GM23338 (cell line): ENCODE results near the gene SCIMP. TPM values are rescaled to one million over a fixed set of nuclear protein-coding genes. Genes with fewer than 3 reads are reported as not detected.

ENCODE experiments used
- ATAC-seq: fragments of 200-7000 bp; cut with Tn5 transposase; 3 replicates; pipeline ENCODE4 v1.9.1; 2020
- DNase-seq: peaks from one replicate; pipeline ENCODE4 v3.0.0-alpha.2; 2015; ENCODE audit warnings: low spot score
- H2AFZ ChIP-seq: fragments of 200-600 bp; sonication (generic); 2 replicates; pipeline ENCODE4 v1.8.0; 2016; ENCODE audit warnings: antibody characterized with exemption, mild to moderate bottlenecking, moderate library complexity
- H3F3A ChIP-seq: fragments of 200-600 bp; sonication (generic); replicated peaks from 2 replicates; pipeline ENCODE4 v1.8.0; 2017; ENCODE audit warnings: antibody characterized with exemption, mixed run types, low read depth
- H3K27ac ChIP-seq: fragments of 200-600 bp; sonication (generic); 2 replicates; pipeline ENCODE4 v1.6.1; 2016; ENCODE audit warnings: low read depth
- H3K27me3 ChIP-seq: fragments of 200-600 bp; sonication (generic); 2 replicates; pipeline ENCODE4 v1.8.0; 2016; ENCODE audit warnings: mild to moderate bottlenecking, mixed run types, moderate library complexity; ENCODE audit not compliant: insufficient read depth
- H3K36me3 ChIP-seq: fragments of 200-600 bp; sonication (generic); 2 replicates; pipeline ENCODE4 v1.8.0; 2016; ENCODE audit warnings: mild to moderate bottlenecking; ENCODE audit not compliant: insufficient read depth
- H3K4me1 ChIP-seq: fragments of 200-600 bp; sonication (generic); 2 replicates; pipeline ENCODE4 v1.8.0; 2016; ENCODE audit warnings: mild to moderate bottlenecking, moderate library complexity; ENCODE audit not compliant: insufficient read depth
- H3K4me2 ChIP-seq: fragments of 200-600 bp; sonication (generic); 2 replicates; pipeline ENCODE4 v1.7.1; 2017; ENCODE audit warnings: mixed run types
- H3K4me3 ChIP-seq: fragments of 200-600 bp; sonication (generic); 2 replicates; pipeline ENCODE4 v1.6.1; 2016; ENCODE audit warnings: mixed run types
- H3K79me2 ChIP-seq: fragments of 200-600 bp; sonication (generic); replicated peaks from 2 replicates; pipeline ENCODE4 v1.8.0; 2017; ENCODE audit warnings: mild to moderate bottlenecking; ENCODE audit not compliant: insufficient read depth
- H3K9me2 ChIP-seq: fragments of 200-600 bp; sonication (generic); 2 replicates; pipeline ENCODE4 v1.8.0; 2017; ENCODE audit not compliant: insufficient read depth
- H4K20me1 ChIP-seq: fragments of 200-600 bp; sonication (generic); replicated peaks from 2 replicates; pipeline ENCODE4 v1.8.0; 2017; ENCODE audit warnings: mild to moderate bottlenecking; ENCODE audit not compliant: insufficient read depth
- H3K27ac Mint-ChIP-seq: 2 replicates; pipeline ENCODE4 v1.8.0; 2020; ENCODE audit warnings: inconsistent platforms, mild to moderate bottlenecking, moderate library complexity, mixed read lengths
- H3K27me3 Mint-ChIP-seq: 3 replicates; pipeline ENCODE4 v1.8.0; 2022; ENCODE audit warnings: low read depth, mild to moderate bottlenecking, moderate library complexity, mixed read lengths, inconsistent platforms; ENCODE audit not compliant: insufficient read depth, poor library complexity
- H3K36me3 Mint-ChIP-seq: 3 replicates; pipeline ENCODE4 v1.8.0; 2021; ENCODE audit warnings: low read depth, mild to moderate bottlenecking, inconsistent platforms, moderate library complexity, mixed read lengths
- H3K4me1 Mint-ChIP-seq: 3 replicates; pipeline ENCODE4 v1.8.0; 2020; ENCODE audit warnings: mild to moderate bottlenecking, inconsistent platforms, mixed read lengths
- H3K4me3 Mint-ChIP-seq: 3 replicates; pipeline ENCODE4 v1.8.0; 2021; ENCODE audit warnings: moderate library complexity, mild to moderate bottlenecking, inconsistent platforms, mixed read lengths
- H3K9me3 Mint-ChIP-seq: 3 replicates; pipeline ENCODE4 v1.8.0; 2020; ENCODE audit warnings: moderate library complexity, mild to moderate bottlenecking, inconsistent platforms, mixed read lengths
- CREB1 ChIP-seq: fragments of 250-450 bp; sonication (Bioruptor Pico); IDR thresholded peaks from 2 replicates; pipeline ENCODE4 v1.5.0; 2020; ENCODE audit warnings: low read depth, mild to moderate bottlenecking, moderate library complexity
- EZH2 ChIP-seq: fragments of 200-600 bp; sonication (generic); IDR thresholded peaks from one replicate; pipeline ENCODE4 v1.8.0; 2017; ENCODE audit warnings: antibody characterized with exemption, mild to moderate bottlenecking, low read depth; ENCODE audit not compliant: unreplicated experiment
- EZH2phosphoT487 ChIP-seq: fragments of 200-600 bp; sonication (generic); IDR thresholded peaks from one replicate; pipeline ENCODE4 v1.8.1; 2018; ENCODE audit warnings: antibody characterized with exemption; ENCODE audit not compliant: unreplicated experiment
- JUNB ChIP-seq: IDR thresholded peaks from one replicate; pipeline ENCODE4 v1.6.1; 2016; ENCODE audit warnings: antibody characterized with exemption; ENCODE audit not compliant: unreplicated experiment
- NANOG ChIP-seq: IDR thresholded peaks from 2 replicates; pipeline ENCODE4 v1.6.1; 2016; ENCODE audit warnings: antibody characterized with exemption, borderline replicate concordance
- POLR2AphosphoS5 ChIP-seq: IDR thresholded peaks from 2 replicates; pipeline ENCODE4 v1.6.1; 2016; ENCODE audit warnings: antibody characterized with exemption, low read depth
- STAT1 ChIP-seq: IDR thresholded peaks from one replicate; pipeline ENCODE4 v1.6.1; 2016; ENCODE audit warnings: antibody characterized with exemption; ENCODE audit not compliant: unreplicated experiment
- ZNF114 ChIP-seq: fragments of 250-450 bp; sonication (Bioruptor Pico); IDR thresholded peaks from 2 replicates; pipeline ENCODE4 v1.5.0; 2020; ENCODE audit warnings: mild to moderate bottlenecking, moderate library complexity
- ZNF331 ChIP-seq: fragments of 250-450 bp; sonication (Bioruptor Pico); IDR thresholded peaks from 2 replicates; pipeline ENCODE4 v1.5.0; 2020; ENCODE audit warnings: low read depth, mild to moderate bottlenecking, moderate library complexity
- polyA plus RNA-seq: library from polyadenylated mRNA; unstranded; fragments of >200 nt; fragmentation: Nextera tagmentation; extraction: Ambion mirVana; gene quantifications from 2 replicates; pipeline ENCODE4 v1.2.1, GENCODE V29; 2016
- total RNA-seq: library from RNA; depleted of rRNA; stranded (reverse); fragments of >200 nt; shearing (Covaris generic); gene quantifications from 2 replicates; pipeline ENCODE4 v1.2.3, GENCODE V29; 2014
- TF ChIP-seq, protein P1 (sequence below): fragments of 250-450 bp; sonication (Bioruptor Pico); IDR thresholded peaks from 2 replicates; pipeline ENCODE4 v1.5.0; 2020; ENCODE audit warnings: mild to moderate bottlenecking, moderate library complexity
- TF ChIP-seq, protein P2 (sequence below): IDR thresholded peaks from one replicate; pipeline ENCODE4 v1.6.1; 2018; ENCODE audit warnings: antibody characterized with exemption; ENCODE audit not compliant: unreplicated experiment
- TF ChIP-seq, protein P3 (sequence below), 2 experiments: fragments of 200-600 bp in 1 of 2; sonication (generic) in 1 of 2; conservative IDR thresholded peaks; 2 replicates each; pipeline versions ENCODE4 v1.5.1 to v1.6.1; 2016 to 2017; ENCODE audit warnings: antibody characterized with exemption in 2 of 2, low read depth in 2 of 2, mild to moderate bottlenecking in 2 of 2, moderate library complexity in 1 of 2
- TF ChIP-seq, protein P4 (sequence below): IDR thresholded peaks from 2 replicates; pipeline ENCODE4 v1.6.1; 2016; ENCODE audit warnings: antibody characterized with exemption

The SCIMP gene
- total and polyA plus RNA-seq, 2 experiments from 2014 or later: 0.36 TPM; not detected in 1

DNA sequence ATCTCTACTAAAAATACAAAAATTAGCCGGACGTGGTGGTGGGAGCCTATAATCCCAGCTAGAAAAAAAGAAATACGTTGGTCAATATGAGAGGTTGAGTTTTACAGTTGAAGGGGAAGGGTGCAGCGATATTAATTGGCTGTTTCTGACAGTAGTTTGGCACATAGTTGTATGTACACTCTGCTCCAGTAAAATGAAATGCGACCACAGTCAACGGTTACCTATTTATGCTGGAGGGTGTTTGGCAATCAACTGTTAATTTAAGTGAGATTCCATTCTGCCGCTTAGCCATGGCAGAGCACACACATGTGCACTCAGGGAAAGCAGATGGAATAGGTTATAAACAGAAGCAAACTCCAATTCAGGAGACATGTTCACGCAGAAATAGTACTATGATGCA, 33.6 kb downstream of the SCIMP start:
- H3K27ac Mint-ChIP-seq: no peak overlapping the region
- peaks cover 3% of the 10 kb centered on the region for H3K27me3 Mint-ChIP-seq
- ATAC-seq (no peak), DNase-seq (no peak)
- Histone ChIP-seq H3K4me3 (no peak overlapping the region), H3K36me3 (no peaks in the 10 kb centered on the region), H3K9me2 (no peaks in the 10 kb centered on the region), H3F3A (no peaks in the 10 kb centered on the region), H3K79me2 (no peaks in the 10 kb centered on the region), H2AFZ (no peak overlapping the region), H3K4me1 (no peaks in the 10 kb centered on the region), H3K27me3 (no peaks in the 10 kb centered on the region), H4K20me1 (no peaks in the 10 kb centered on the region), H3K4me2 (no peak overlapping the region), H3K27ac (no peak overlapping the region)
- no peak for TF ChIP-seq CREB1 (CRISPR knock-in tag)
- TF ChIP-seq, protein P1, sequence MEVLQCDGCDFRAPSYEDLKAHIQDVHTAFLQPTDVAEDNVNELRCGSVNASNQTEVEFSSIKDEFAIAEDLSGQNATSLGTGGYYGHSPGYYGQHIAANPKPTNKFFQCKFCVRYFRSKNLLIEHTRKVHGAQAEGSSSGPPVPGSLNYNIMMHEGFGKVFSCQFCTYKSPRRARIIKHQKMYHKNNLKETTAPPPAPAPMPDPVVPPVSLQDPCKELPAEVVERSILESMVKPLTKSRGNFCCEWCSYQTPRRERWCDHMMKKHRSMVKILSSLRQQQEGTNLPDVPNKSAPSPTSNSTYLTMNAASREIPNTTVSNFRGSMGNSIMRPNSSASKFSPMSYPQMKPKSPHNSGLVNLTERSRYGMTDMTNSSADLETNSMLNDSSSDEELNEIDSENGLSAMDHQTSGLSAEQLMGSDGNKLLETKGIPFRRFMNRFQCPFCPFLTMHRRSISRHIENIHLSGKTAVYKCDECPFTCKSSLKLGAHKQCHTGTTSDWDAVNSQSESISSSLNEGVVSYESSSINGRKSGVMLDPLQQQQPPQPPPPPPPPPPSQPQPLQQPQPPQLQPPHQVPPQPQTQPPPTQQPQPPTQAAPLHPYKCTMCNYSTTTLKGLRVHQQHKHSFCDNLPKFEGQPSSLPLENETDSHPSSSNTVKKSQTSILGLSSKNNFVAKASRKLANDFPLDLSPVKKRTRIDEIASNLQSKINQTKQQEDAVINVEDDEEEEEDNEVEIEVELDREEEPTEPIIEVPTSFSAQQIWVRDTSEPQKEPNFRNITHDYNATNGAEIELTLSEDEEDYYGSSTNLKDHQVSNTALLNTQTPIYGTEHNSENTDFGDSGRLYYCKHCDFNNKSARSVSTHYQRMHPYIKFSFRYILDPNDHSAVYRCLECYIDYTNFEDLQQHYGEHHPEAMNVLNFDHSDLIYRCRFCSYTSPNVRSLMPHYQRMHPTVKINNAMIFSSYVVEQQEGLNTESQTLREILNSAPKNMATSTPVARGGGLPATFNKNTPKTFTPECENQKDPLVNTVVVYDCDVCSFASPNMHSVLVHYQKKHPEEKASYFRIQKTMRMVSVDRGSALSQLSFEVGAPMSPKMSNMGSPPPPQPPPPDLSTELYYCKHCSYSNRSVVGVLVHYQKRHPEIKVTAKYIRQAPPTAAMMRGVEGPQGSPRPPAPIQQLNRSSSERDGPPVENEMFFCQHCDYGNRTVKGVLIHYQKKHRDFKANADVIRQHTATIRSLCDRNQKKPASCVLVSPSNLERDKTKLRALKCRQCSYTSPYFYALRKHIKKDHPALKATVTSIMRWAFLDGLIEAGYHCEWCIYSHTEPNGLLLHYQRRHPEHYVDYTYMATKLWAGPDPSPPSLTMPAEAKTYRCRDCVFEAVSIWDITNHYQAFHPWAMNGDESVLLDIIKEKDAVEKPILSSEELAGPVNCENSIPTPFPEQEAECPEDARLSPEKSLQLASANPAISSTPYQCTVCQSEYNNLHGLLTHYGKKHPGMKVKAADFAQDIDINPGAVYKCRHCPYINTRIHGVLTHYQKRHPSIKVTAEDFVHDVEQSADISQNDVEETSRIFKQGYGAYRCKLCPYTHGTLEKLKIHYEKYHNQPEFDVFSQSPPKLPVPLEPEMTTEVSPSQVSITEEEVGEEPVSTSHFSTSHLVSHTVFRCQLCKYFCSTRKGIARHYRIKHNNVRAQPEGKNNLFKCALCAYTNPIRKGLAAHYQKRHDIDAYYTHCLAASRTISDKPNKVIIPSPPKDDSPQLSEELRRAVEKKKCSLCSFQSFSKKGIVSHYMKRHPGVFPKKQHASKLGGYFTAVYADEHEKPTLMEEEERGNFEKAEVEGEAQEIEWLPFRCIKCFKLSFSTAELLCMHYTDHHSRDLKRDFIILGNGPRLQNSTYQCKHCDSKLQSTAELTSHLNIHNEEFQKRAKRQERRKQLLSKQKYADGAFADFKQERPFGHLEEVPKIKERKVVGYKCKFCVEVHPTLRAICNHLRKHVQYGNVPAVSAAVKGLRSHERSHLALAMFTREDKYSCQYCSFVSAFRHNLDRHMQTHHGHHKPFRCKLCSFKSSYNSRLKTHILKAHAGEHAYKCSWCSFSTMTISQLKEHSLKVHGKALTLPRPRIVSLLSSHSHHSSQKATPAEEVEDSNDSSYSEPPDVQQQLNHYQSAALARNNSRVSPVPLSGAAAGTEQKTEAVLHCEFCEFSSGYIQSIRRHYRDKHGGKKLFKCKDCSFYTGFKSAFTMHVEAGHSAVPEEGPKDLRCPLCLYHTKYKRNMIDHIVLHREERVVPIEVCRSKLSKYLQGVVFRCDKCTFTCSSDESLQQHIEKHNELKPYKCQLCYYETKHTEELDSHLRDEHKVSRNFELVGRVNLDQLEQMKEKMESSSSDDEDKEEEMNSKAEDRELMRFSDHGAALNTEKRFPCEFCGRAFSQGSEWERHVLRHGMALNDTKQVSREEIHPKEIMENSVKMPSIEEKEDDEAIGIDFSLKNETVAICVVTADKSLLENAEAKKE (CRISPR knock-in tag): no peak
- TF ChIP-seq, protein P2, sequence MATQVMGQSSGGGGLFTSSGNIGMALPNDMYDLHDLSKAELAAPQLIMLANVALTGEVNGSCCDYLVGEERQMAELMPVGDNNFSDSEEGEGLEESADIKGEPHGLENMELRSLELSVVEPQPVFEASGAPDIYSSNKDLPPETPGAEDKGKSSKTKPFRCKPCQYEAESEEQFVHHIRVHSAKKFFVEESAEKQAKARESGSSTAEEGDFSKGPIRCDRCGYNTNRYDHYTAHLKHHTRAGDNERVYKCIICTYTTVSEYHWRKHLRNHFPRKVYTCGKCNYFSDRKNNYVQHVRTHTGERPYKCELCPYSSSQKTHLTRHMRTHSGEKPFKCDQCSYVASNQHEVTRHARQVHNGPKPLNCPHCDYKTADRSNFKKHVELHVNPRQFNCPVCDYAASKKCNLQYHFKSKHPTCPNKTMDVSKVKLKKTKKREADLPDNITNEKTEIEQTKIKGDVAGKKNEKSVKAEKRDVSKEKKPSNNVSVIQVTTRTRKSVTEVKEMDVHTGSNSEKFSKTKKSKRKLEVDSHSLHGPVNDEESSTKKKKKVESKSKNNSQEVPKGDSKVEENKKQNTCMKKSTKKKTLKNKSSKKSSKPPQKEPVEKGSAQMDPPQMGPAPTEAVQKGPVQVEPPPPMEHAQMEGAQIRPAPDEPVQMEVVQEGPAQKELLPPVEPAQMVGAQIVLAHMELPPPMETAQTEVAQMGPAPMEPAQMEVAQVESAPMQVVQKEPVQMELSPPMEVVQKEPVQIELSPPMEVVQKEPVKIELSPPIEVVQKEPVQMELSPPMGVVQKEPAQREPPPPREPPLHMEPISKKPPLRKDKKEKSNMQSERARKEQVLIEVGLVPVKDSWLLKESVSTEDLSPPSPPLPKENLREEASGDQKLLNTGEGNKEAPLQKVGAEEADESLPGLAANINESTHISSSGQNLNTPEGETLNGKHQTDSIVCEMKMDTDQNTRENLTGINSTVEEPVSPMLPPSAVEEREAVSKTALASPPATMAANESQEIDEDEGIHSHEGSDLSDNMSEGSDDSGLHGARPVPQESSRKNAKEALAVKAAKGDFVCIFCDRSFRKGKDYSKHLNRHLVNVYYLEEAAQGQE: no peak
- no peak for TF ChIP-seq EZH2
- no peak for TF ChIP-seq STAT1
- TF ChIP-seq, protein P3, sequence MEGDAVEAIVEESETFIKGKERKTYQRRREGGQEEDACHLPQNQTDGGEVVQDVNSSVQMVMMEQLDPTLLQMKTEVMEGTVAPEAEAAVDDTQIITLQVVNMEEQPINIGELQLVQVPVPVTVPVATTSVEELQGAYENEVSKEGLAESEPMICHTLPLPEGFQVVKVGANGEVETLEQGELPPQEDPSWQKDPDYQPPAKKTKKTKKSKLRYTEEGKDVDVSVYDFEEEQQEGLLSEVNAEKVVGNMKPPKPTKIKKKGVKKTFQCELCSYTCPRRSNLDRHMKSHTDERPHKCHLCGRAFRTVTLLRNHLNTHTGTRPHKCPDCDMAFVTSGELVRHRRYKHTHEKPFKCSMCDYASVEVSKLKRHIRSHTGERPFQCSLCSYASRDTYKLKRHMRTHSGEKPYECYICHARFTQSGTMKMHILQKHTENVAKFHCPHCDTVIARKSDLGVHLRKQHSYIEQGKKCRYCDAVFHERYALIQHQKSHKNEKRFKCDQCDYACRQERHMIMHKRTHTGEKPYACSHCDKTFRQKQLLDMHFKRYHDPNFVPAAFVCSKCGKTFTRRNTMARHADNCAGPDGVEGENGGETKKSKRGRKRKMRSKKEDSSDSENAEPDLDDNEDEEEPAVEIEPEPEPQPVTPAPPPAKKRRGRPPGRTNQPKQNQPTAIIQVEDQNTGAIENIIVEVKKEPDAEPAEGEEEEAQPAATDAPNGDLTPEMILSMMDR (conservative IDR thresholded peaks at IDR 0.05; ENCODE audit: low read depth in 2 of 2): no peak
- no peak for TF ChIP-seq EZH2phosphoT487
- TF ChIP-seq NANOG: no peak
- no peak for TF ChIP-seq ZNF331
- TF ChIP-seq, protein P4, sequence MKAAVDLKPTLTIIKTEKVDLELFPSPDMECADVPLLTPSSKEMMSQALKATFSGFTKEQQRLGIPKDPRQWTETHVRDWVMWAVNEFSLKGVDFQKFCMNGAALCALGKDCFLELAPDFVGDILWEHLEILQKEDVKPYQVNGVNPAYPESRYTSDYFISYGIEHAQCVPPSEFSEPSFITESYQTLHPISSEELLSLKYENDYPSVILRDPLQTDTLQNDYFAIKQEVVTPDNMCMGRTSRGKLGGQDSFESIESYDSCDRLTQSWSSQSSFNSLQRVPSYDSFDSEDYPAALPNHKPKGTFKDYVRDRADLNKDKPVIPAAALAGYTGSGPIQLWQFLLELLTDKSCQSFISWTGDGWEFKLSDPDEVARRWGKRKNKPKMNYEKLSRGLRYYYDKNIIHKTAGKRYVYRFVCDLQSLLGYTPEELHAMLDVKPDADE: no peak
- no peak for TF ChIP-seq ZNF114 (CRISPR knock-in tag)
- no peak for TF ChIP-seq POLR2AphosphoS5
- no peak for TF ChIP-seq JUNB
- H3K36me3 Mint-ChIP-seq: no peaks in the 10 kb centered on the region
- H3K4me3 Mint-ChIP-seq: no peak overlapping the region
- no peaks in the 10 kb centered on the region; the same call in 2 of the 3 replicates for H3K4me1 Mint-ChIP-seq
- peaks cover 5% of the 10 kb centered on the region for H3K9me3 Mint-ChIP-seq
